HL-60/S4 treated with phorbol 12-myristate 13-acetate at 8.2 ng/mL for 4 days and 3 days (cell line): ENCODE results near the gene OR10Z1.

Experiments
- in situ Hi-C: fragments of 300-500 bp; cut with MboI; formaldehyde crosslinking; loops from 2 replicates; pipeline ENCODE4 v1.15.0; 2022; ENCODE audit warnings: low sequenced_read_pairs

OR10Z1 gene, protein sequence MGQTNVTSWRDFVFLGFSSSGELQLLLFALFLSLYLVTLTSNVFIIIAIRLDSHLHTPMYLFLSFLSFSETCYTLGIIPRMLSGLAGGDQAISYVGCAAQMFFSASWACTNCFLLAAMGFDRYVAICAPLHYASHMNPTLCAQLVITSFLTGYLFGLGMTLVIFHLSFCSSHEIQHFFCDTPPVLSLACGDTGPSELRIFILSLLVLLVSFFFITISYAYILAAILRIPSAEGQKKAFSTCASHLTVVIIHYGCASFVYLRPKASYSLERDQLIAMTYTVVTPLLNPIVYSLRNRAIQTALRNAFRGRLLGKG

DNA sequence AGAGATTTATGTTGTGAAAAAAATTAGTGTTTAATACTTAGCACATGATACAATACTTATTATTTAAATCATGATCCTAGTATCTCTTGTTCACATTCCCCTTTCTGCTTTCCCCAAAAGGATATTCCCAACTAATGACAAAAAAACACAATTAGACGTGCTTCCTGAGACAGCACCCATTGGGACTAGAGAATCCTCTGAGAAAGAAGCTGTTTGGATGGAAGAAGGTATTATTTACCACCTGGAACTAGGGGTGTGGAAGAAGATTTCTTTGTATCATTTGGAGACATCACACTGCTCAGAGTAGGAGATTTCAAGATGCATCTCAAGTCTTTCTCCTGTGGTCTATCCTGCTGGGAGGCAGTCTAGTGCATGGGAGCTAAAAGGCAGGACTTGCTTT is at the start of gene OR10Z1:
Gene OR10Z1 (plus strand): TSS at position 301 of the 400 bp plus-strand sequence. CDS start 1,171 bp downstream, outside the sequence.
- in situ Hi-C loops, result no loop called here

DNA sequence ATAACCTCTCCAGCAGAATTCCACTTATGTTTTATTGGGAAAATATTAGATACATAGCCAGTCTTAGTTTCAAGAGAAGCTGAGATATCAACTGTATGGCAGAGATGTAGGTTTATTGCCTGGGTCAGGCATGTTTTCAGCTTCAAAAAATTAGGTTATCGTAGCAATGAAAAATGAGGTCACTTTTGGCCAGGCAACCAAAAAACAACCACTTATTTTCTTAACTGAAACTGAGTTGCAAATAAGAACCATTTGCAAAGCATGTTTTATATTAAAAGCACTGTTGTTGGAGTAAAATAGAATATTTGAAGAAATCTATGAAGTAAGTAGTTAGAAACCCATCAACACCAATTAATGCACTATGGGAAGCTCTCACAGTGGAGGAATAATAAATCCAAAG is 45.4 kb upstream of the OR10Z1 start:
- in situ Hi-C loops, result no loop called here

DNA sequence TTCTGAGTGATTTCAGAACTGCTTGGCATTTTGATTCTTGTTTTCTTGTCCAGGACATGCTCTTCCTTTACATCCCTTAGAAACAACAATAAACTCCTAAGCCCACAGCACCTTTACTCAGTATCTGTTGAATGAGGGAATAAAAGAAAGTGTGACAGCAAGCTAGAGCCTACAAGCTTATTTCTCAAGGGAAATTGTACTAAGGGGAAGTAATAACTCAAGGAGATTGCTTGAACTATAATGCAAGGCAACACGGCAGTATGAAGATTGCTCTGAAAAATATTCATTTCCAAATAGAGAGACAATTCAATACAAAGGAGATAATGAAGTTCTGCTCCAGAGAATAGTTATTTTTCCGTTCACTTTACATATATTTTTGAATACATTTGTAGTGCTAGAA is 41.2 kb upstream of the OR10Z1 start:
- in situ Hi-C loops, result no loop called here

DNA sequence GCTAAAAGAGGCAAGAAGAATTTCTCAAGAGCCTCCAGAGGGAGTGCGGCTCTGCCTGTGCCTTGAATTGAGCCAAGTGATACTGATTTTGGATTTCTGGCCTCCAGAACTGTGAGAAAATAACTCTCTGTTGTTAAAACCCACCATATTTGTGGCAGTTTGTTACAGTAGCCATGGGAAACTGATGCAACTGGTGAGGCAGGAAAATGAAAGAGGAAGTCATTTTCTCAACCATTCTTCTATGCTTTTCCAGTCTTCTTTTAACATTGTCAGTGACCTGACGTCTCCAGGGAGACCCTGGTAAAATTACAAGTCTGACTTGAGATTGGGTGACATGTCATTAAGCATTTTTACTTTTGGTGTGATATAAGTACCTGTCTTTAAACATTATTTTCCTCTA is 40.5 kb upstream of the OR10Z1 start:
- in situ Hi-C loops, result no loop called here

DNA sequence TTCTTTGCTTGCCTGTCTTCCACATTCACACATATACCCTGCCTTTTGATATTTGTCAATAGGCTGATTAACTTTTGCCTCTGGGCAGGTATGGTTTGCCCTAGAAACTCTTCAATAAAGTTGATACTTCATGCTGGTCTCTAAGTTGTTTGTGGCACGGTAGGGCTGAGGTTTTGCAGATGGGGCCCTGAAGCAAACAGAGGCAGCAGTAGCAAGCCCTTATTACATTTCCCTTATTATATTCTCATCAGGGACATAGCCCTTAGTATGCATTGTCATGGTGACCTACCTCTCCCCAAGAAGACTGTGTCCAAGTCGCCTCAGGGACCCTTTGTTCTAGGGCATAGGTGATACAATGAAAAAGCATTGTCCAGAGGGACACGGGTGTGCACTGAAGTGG is 34.6 kb upstream of the OR10Z1 start, which contains the start of gene OR6P1:
Gene OR6P1 (minus strand): TSS at position 101 of the 400 bp plus-strand sequence. CDS start 6,976 bp downstream, outside the sequence.
- in situ Hi-C loops, result no loop called here

DNA sequence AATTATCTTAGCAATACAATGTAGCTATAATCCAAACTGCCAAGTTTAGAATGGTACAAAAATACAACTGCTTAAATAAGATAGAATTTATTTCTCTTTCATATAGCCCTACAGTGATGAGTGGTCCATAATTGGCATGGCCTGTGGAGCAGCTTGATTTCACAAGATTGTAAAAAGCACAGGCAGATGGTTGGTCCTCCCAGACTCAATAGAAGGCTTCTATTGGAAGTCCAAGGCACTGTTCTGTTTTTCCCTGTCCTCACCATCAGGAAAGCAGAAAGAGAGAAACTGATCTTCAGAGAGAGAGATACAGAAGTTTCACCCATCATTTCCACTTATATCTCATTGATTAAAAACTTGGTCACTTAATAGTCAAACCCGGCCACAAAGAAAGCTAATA is 32.8 kb upstream of the OR10Z1 start:
- in situ Hi-C loops, result no loop called here

DNA sequence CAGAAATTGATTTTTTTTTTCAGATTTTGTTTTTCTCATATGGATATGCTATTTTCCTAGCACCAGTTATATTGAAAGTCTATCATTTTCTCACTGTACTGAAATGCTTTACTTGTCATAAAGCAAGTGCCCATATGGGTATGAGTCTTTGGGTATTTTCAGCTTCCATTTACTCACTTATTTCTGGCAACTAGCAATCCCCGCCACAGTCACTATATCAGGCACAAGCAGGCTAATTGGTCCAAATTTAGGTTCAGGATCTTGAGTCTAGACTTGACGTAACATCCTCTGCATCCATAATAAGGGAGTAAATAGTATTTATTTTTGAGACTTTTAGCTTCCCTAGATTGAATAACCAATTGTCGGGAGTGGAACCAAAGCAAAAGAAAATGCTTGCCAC is 27.5 kb upstream of the OR10Z1 start:
- in situ Hi-C loops, result no loop called here

DNA sequence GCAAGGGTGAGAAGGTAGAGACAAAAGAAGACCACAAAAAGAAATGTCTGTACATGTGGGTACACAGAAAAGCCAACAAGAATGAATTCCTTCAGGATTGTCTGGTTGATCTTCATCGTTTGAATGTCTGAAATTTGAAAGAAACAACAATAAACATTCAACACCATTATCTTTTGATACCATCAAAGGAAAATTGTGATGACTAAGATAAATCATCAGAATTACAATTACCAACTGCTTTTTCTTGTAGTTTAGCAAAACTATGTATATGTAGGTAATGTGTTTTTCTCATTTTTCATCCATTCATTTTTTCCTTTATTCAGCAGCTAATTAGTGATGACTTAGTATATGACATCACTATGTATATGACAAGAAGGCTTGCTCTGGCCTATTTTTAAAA is 25.3 kb upstream of the OR10Z1 start, which contains the start of gene OR10X1:
Gene OR10X1 (minus strand): TSS at position 167 of the 400 bp plus-strand sequence. CDS start 0 bp downstream, at position 167.
- in situ Hi-C loops, result no loop called here

DNA sequence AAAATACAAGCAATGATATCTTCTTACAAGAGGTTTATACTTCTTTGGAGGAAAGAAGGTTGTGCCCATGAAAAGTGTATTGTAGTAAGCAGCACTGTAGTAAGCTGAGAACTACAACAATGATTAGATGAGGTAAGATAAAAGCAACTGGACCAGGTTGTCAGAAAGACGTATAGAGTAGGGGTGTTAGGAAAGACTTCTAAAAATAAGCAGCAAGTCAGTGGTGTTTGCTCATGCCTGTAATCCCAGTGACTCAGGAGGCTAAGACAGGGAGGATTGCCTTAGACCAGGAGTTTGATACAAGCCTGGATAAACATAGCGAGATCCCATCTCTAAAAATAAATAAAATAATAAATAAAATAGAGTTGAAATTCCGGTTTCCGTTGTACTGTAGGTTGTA is 21.1 kb upstream of the OR10Z1 start:
- in situ Hi-C loops, result no loop called here

DNA sequence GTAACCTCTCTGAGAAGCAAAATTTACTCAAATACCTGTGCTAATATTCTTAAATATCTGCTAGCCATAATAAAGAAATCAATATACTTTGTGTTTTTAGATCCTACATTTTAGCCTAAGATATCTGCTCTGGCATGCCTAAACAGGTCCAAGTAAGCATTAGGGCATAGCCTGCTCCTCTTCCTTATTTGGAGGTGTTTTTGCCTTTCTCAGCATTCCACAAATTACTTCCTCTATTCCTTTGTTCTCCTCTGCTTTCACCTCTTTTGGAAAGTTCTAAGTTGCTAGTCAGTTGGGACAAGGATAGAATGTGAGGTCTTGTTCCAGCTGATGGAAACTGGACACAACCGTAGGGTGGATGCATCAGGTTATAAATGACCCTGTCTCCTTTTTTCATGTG is 18.1 kb upstream of the OR10Z1 start:
- in situ Hi-C loops, result no loop called here

DNA sequence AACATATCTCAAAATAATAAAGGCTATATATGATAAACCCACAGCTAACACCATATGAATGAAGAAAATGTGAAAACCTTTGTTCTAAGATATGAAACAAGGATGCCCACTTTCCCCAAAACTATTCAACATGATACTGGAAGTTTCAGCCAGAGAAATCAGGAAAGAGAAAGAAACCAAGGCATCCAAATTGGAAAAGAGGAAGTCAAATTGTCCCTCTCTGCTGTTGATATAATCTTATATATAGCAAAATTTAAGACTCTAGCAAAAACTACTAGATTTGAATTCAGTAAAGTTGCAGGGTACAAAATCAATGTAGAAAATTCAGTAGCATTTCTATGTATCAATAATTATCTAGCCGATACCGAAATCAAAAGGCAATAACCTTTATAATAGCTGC is 4.3 kb upstream of the OR10Z1 start:
- in situ Hi-C loops, result no loop called here

DNA sequence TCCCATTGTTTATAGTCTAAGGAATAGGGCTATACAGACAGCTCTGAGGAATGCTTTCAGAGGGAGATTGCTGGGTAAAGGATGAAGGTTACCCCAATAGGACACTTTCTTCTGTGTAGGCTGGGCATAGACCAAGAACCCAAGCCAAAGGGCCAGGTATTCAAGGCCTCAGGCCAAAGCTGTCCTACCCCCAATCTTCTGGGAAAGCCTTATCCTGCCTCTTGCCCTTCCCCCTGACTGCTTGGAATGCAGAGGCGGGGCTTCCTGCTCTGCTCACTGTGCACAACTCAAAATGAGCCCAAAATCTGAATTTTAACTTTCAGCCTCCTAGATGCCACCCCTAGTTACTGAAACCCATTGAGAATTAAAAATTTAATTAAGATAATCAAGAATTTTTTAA is 2.2 kb downstream of the OR10Z1 start:
- in situ Hi-C loops, result no loop called here

DNA sequence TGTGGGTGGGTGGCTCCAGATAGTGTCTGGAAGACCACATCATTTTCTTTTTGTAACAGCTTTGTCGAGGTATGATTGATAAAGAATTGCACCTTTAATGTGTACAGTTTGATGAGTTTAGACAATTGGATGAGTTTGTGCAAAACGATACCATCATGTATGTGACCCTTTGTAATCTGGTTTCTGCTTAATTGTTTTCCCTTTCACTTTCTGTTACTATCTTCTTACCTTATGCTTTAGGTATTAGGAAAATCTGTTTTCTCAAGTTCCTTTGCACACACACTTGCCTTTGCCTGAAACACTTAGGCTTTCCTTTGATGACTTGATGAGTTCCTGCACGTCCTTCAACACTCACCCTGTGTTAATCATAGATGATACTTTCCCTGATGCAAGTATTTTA is 6.8 kb downstream of the OR10Z1 start:
- in situ Hi-C loops, result no loop called here

DNA sequence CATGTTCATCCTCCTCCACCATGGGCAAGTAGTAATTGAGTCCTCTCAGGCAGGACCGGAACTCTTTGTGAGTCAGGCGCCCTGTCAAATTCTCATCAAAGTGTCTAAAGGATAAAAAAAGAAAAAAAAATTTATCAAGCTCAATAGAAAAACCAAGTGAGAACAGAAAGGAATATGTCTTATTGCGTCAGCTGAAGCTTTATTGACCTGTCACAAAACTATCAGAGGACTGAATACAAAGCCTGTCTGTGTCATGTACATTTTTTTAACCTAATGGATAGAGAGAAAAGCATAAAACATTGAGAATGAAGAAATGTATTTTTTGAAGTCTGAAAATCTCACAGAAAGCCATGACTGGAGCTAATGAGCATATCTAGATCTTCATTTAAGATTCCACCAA is 8.7 kb downstream of the OR10Z1 start:
- in situ Hi-C loops, result no loop called here

DNA sequence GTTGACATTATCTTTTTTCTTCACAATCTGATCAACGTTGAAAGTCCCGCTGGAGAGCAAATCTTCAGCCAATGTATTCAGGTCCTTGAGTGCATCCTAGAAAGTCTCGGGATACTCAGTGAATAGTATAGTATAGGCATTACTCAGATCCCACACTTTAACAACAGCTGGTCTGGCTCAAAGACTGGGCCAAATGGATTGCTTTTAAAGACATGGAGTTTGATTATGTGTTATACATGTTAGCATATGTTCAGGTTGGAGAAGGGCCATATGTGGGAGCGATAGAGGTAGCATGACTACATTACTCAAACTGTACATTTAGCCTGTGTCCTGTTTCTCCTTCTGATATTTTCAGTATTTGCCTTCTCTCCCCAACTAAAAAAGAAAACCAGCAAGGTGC is 33.1 kb downstream of the OR10Z1 start:
- in situ Hi-C loops, result no loop called here

DNA sequence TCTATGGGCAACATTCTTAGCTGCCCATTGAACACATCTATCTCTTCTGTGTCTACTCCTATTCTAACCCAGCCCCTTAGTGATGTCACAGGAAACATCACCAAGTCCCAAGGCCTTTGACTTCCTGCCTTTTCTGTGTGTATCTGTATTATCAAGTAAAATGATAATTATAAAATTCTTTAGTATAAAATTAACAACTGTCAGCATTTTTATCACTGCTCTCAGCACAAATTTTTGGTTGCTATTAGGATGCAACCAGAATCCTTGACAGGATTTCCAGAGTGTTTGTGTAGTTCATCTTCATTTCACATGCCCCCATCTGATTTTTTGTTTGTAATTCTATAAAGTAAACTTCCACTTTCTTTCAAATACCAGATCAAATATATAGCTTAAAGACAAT is 33.8 kb downstream of the OR10Z1 start:
- in situ Hi-C loops, result no loop called here

DNA sequence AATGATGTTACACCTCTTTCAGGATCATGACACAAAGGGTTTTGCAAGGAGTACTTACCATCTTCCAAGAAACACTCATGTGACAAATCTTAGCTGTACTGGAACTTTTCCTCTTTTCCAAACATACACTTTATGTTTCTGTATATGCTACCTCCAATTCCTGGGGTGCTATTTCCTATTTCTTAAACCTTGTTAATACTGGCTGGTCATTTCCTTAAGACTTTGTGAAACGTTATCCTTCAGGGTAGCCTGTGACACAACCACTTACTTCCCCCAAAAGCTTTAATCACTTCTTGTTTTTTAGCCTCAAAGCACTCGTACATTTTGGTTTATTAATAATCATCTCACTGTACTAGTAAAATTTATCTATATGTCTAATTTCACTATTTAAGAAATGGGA is 39.4 kb downstream of the OR10Z1 start:
- in situ Hi-C loops, result no loop called here

DNA sequence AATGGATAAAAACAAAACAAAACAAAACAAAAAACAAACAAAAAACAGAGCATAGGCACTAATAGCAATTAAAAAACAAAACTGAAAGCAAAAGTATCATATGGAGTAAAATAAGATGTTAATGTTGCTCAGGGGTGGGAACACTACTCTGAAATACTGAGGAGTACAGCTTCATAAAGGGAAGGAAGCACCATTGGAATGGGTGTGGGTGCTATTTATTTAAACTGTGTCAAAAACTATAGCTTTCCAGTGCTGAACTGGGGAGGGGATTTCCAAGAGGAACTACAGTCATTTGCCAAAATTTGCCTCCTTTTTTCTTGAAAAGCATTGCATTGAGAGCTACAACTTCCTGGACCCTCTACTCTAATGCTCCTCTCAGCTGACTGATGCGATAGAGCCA is 41.4 kb downstream of the OR10Z1 start:
- in situ Hi-C loops, result no loop called here

DNA sequence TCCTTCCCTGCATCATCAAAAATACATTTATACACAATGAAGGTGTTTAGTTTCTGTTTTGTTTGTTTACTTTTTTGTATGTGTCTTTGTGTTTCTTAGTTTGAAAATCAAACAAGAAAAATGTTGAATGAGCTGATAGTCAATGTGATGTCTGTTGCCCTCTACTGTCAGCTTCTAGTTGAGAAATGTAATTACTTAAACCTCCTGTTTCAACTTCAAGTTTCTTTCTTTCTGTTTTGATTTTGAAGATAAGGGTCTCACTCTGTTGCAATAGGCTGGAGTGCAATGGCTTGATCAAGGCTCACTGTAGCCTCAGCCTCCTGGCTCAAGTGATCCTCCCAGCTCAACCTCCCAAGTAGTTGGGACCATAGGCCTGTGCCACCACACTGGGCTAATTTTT is 44.0 kb downstream of the OR10Z1 start:
- in situ Hi-C loops, result no loop called here

DNA sequence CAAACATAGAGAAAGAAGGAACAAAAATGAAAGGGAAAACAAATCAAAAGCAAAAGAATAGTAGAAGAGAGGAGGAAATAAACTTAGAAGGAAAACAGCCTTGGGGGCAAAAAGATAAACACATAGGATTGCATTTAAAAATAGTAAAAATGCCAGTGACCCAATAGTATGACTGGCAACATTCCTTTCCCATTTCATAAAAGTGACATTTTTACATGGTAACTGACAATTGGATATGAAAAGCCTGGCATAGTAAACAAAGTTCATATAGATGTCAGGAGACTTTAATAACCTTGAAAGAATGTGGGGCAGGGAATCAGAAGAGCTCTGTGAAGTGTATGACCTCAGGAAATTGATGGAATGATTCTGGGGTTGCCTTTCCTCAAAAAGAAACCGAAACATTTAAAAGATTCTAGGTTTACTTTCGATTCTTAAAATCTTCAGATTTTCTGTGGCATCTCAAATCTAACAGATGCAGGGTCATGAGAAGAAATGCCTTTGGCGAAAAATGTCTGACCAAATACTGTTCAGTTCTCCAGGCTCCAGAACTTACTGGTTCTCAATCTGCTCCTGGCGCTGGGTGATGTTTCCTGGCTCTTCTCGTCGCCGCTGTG is 47.8 kb downstream of the OR10Z1 start:
- in situ Hi-C loops, result no loop called here

DNA sequence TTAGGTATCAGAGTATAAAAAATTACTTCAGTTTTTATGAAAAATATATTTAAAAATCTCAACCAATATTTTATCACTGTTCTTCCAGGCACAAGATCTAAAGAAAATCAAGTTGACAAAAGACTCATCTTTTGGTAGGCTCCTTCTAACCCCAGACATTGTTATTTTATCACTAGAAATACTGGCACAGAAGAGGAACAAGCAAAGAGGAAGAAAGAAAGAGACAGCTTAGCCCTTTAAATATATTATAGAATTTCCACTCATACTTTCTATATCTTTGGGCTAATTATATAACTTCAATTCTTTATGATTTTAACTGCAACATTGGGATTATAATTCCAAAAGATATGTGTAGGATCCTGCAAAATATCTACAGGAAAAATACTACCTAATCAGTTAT is 49.0 kb downstream of the OR10Z1 start:
- in situ Hi-C loops, result no loop called here

DNA sequence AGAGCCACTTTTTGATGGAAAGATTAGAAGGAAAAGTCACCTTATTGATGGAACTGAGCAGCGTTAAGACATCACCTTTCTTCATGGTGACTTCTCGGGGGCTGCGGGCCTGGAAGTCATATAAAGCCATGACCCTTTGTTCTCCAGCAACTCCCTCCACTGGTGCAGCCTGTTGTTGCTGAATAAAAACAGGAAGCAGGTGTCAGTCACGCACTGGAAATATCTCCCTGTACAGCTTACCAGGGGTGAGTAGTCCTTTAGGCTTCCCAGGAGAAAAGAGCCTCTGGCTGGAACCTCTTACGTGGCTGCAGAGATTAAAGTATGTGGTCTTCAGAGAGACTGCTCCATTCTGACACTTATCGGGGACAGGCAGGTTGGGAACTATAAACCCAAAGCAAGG is 49.5 kb downstream of the OR10Z1 start:
- in situ Hi-C loops, result no loop called here
